ENCODE data around the gene MYL11. TPM values are rescaled to one million over a fixed set of nuclear protein-coding genes. Genes with fewer than 3 reads are reported as not detected.

The MYL11 gene
- total RNA-seq, 2 donors from 2014 or later = 3.5 to 23.5 TPM

- no peaks in the 10 kb centered on the region for H3K36me3 ChIP-seq
- DNase-seq (ENCODE audit: low spot score) = no peak
- no peak overlapping the region for H3K27ac ChIP-seq
- intact Hi-C loops (cut with DNase I) = no loop called here
- TF ChIP-seq, protein P1, sequence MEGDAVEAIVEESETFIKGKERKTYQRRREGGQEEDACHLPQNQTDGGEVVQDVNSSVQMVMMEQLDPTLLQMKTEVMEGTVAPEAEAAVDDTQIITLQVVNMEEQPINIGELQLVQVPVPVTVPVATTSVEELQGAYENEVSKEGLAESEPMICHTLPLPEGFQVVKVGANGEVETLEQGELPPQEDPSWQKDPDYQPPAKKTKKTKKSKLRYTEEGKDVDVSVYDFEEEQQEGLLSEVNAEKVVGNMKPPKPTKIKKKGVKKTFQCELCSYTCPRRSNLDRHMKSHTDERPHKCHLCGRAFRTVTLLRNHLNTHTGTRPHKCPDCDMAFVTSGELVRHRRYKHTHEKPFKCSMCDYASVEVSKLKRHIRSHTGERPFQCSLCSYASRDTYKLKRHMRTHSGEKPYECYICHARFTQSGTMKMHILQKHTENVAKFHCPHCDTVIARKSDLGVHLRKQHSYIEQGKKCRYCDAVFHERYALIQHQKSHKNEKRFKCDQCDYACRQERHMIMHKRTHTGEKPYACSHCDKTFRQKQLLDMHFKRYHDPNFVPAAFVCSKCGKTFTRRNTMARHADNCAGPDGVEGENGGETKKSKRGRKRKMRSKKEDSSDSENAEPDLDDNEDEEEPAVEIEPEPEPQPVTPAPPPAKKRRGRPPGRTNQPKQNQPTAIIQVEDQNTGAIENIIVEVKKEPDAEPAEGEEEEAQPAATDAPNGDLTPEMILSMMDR (IDR thresholded peaks at IDR 0.05) = no peak
- no peak for TF ChIP-seq POLR2A (IDR thresholded peaks at IDR 0.05)
- no peak for TF ChIP-seq POLR2AphosphoS5 (IDR thresholded peaks at IDR 0.05)
- H3K4me3 ChIP-seq = no peak overlapping the region
- H3K4me1 ChIP-seq (replicated peaks) = peaks cover 6% of the 10 kb centered on the region
- WGBS = 86% methylated on average over 8 of the region's 9 CpGs
- H3K9me3 ChIP-seq = no peaks in the 10 kb centered on the region
- no peaks in the 10 kb centered on the region for H3K27me3 ChIP-seq (replicated peaks; ENCODE audit: insufficient read depth)
These were observed 16.0 kb upstream of the MYL11 start for GRCh38 chr16:30358577-30358936.

GRCh38 chr16:30358990-30359870 is 15.4 kb upstream of the MYL11 start:
- no peak overlapping the region for H3K4me3 ChIP-seq

GRCh38 chr16:30359871-30360170 is 14.8 kb upstream of the MYL11 start:
- no peak overlapping the region for H3K4me3 ChIP-seq
- H3K27me3 ChIP-seq (replicated peaks; ENCODE audit: insufficient read depth) = no peaks in the 10 kb centered on the region
- no peak overlapping the region for H3K27ac ChIP-seq
- intact Hi-C loops (cut with DNase I) = no loop called here
- H3K9me3 ChIP-seq = no peaks in the 10 kb centered on the region
- H3K36me3 ChIP-seq = no peaks in the 10 kb centered on the region
- DNase-seq (ENCODE audit: low spot score) = no peak
- TF ChIP-seq, protein P1 (IDR thresholded peaks at IDR 0.05) = no peak
- WGBS = 56% methylated on average over 5 of the region's 6 CpGs
- H3K4me1 ChIP-seq (replicated peaks) = no peaks in the 10 kb centered on the region

More at GRCh38 chr16:30358990-30359870, 15.4 kb upstream of the MYL11 start:
- DNase-seq (ENCODE audit: low spot score) = no peak
- no peak for TF ChIP-seq POLR2A (IDR thresholded peaks at IDR 0.05)
- TF ChIP-seq, protein P1 (IDR thresholded peaks at IDR 0.05) = no peak
- 86% methylated on average over 28 of the region's 28 CpGs for WGBS
- no peaks in the 10 kb centered on the region for H3K9me3 ChIP-seq
- intact Hi-C loops (cut with DNase I) = no loop called here
- no peaks in the 10 kb centered on the region for H3K36me3 ChIP-seq
- no peak overlapping the region for H3K27ac ChIP-seq
- H3K4me1 ChIP-seq (replicated peaks) = peaks cover under 1% of the 10 kb centered on the region
- H3K27me3 ChIP-seq (replicated peaks; ENCODE audit: insufficient read depth) = no peaks in the 10 kb centered on the region

DNA sequence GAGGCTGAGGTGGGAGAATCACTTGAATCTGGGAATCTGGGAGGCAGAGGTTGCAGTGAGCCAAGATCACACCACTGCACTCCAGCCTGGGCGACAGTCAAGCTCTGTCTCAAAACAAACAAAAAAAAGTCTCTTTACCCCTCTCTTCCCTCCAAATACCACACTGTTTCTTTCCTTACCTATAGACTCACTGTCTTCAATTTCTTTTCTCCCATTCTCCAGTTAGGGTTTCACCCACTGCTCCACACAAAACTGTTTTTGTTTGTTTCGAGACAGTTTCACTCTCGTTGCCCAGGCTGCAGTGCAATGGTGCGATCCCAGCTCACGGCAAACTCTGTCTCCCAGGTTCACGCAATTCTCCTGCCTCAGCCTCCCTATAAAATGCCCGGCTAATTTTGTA is 13.4 kb upstream of the MYL11 start:
- no peak for DNase-seq (ENCODE audit: low spot score)
- 94% methylated on average over 7 of the region's 7 CpGs for WGBS
- Histone ChIP-seq H3K27me3 (replicated peaks; ENCODE audit: insufficient read depth) (no peaks in the 10 kb centered on the region), H3K36me3 (no peaks in the 10 kb centered on the region), H3K4me3 (no peak overlapping the region), H3K4me1 (replicated peaks) (no peaks in the 10 kb centered on the region), H3K9me3 (no peaks in the 10 kb centered on the region), H3K27ac (no peak overlapping the region)
- intact Hi-C loops (cut with DNase I) = no loop called here
- no peak for TF ChIP-seq POLR2AphosphoS5 (IDR thresholded peaks at IDR 0.05)

DNA sequence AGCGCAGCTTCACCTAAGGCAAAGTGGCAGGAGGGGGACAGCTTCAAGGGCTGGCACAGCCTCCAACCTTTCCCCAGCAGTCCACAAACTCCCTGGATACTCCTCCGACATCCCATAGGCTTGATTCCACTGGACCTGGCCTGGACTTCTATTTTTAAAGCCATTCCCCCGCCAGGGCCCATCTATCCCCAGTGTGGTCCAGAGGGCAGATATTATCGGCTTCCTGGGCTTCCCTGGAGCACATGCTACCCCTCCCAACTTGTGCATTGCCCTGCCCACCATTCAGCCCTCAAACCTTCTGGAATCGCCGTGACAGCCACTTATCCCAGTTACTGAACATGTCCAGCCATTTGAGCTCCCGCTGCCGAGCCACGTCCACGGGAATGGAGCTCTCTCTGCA is 9.4 kb upstream of the MYL11 start:
- no peak for DNase-seq (ENCODE audit: low spot score)
- 68% methylated on average over 10 of the region's 10 CpGs for WGBS
- TF ChIP-seq, protein P1 (IDR thresholded peaks at IDR 0.05) = no peak
- TF ChIP-seq POLR2AphosphoS5 (IDR thresholded peaks at IDR 0.05) (no peak), POLR2A (IDR thresholded peaks at IDR 0.05) (no peak)
- no peaks in the 10 kb centered on the region for H3K36me3 ChIP-seq
- no peak overlapping the region for H3K27ac ChIP-seq
- H3K27me3 ChIP-seq (replicated peaks; ENCODE audit: insufficient read depth) = no peaks in the 10 kb centered on the region
- intact Hi-C loops (cut with DNase I) = no loop called here
- no peaks in the 10 kb centered on the region for H3K9me3 ChIP-seq
- H3K4me1 ChIP-seq (replicated peaks) = peaks cover 15% of the 10 kb centered on the region
- H3K4me3 ChIP-seq = no peak overlapping the region

Data from prostate gland (tissue), 2 donors.